Body of pancreas (tissue), 4 donors: ENCODE data around the gene WWOX. TPM values are rescaled to one million over a fixed set of nuclear protein-coding genes. Genes with fewer than 3 reads are reported as not detected.

Source experiments
- ATAC-seq: fragments of 150-250 bp; one replicate; pipeline ENCODE4 v1.9.1; 2016
- DNase-seq, 4 donors: peaks; one replicate each; pipeline ENCODE4 v3.0.0-alpha.2; 2019
- H3K27ac ChIP-seq, 4 donors: fragments of 200-600 bp; sonication (generic); 1 replicate in 3 of 4; 2 replicates in 1 of 4; pipeline versions ENCODE4 v1.5.1 to v1.6.1; 2016 to 2019; ENCODE audit warnings: mild to moderate bottlenecking in 1 of 4, mixed read lengths in 1 of 4, moderate library complexity in 1 of 4
- H3K27me3 ChIP-seq, 2 donors: fragments of 200-600 bp; sonication (generic); one replicate each; pipeline ENCODE4 v1.6.0; 2016; ENCODE audit warnings: mild to moderate bottlenecking in 1 of 2
- H3K36me3 ChIP-seq, 2 donors: fragments of 200-600 bp; sonication (generic); replicated peaks in 1 of 2; 2 replicates each; pipeline ENCODE4 v1.5.1; 2016; ENCODE audit warnings: low read depth in 2 of 2; ENCODE audit not compliant: insufficient read depth in 1 of 2
- H3K4me1 ChIP-seq: fragments of 200-600 bp; sonication (generic); one replicate; pipeline ENCODE4 v1.6.0; 2016
- H3K4me3 ChIP-seq, 2 donors: fragments of 200-600 bp; sonication (generic); 1 replicate in 1 of 2; 2 replicates in 1 of 2; pipeline ENCODE4 v1.5.1; 2016 to 2019
- H3K9me3 ChIP-seq, 3 donors: fragments of 200-600 bp; sonication (generic); 1 replicate in 2 of 3; 2 replicates in 1 of 3; pipeline ENCODE4 v1.5.1; 2016
- POLR2A ChIP-seq, 3 donors: fragments of 450-650 bp; IDR thresholded peaks; one replicate each; pipeline ENCODE4 v1.6.1; 2016; ENCODE audit warnings: antibody characterized with exemption in 3 of 3, mild to moderate bottlenecking in 2 of 3
- WGBS, 2 donors: methylation state at CpG; one replicate each; pipeline ENCODE4 v1.1.5; 2017; 5-methylcytosine and 5-hydroxymethylcytosine counted together
- intact Hi-C: fragments of 100-400 bp; cut with DNase I; formaldehyde crosslinking; loops from one replicate; pipeline ENCODE4 v1.15.1; 2023
- total RNA-seq, 2 donors: library from RNA; depleted of rRNA; stranded (reverse); fragments of >200 nt; gene quantifications; one replicate each; pipeline ENCODE4 v1.1.0, GENCODE V29; 2016
- TF ChIP-seq, protein P1 (sequence below), 7 experiments: fragments of 450-650 bp in 4 of 7; fragments of 200-600 bp in 3 of 7; sonication (generic) in 3 of 7; IDR thresholded peaks; one replicate each; pipeline ENCODE4 v1.5.1; 2016 to 2019; ENCODE audit warnings: antibody characterized with exemption in 7 of 7

Gene WWOX
- total RNA-seq, 2 donors from 2014 or later, result 52.7 to 67.2 TPM

DNA sequence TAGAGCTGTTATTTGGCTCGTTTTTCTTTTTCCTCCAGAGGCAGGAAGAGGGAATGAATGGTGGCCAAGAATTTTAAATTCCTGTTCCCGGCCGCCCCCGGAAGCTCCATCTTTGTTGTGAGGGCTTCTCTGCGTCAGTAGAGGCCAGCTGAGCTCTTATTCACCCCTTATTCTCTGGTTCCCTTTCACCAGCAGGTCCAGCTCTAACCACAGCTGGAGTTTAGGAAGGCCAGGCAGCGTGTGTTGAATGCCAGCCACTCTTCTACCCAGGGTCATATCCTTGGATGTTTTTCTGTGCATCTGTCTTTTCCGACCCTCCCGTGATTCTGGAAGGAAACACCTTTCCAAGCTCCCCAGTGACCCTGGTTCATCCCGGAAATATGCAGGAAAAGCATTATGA lies 570.5 kb downstream of the WWOX start:
- no peaks in the 10 kb centered on the region for H3K9me3 ChIP-seq
- TF ChIP-seq, protein P1, sequence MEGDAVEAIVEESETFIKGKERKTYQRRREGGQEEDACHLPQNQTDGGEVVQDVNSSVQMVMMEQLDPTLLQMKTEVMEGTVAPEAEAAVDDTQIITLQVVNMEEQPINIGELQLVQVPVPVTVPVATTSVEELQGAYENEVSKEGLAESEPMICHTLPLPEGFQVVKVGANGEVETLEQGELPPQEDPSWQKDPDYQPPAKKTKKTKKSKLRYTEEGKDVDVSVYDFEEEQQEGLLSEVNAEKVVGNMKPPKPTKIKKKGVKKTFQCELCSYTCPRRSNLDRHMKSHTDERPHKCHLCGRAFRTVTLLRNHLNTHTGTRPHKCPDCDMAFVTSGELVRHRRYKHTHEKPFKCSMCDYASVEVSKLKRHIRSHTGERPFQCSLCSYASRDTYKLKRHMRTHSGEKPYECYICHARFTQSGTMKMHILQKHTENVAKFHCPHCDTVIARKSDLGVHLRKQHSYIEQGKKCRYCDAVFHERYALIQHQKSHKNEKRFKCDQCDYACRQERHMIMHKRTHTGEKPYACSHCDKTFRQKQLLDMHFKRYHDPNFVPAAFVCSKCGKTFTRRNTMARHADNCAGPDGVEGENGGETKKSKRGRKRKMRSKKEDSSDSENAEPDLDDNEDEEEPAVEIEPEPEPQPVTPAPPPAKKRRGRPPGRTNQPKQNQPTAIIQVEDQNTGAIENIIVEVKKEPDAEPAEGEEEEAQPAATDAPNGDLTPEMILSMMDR (IDR thresholded peaks at IDR 0.05), result no peak
- peak in 2 of 4 donors; percentile 14 to 16 for DNase-seq
- H3K27me3 ChIP-seq, result no peaks in the 10 kb centered on the region
- no peak overlapping the region for H3K4me3 ChIP-seq
- H3K4me1 ChIP-seq, result no peaks in the 10 kb centered on the region
- intact Hi-C loops, result no loop called here
- 76 to 77% methylated on average over 9 of the region's 9 CpGs for WGBS, 2 donors
- no peaks in the 10 kb centered on the region for H3K36me3 ChIP-seq
- H3K27ac ChIP-seq, result peak overlapping the region in 1 of 4 donors; percentile 24
- ATAC-seq, result peak; percentile 35

GRCh38 chr16:78672779-78673556 lies 573.5 kb downstream of the WWOX start:
- no peak for DNase-seq
- no peak overlapping the region for H3K27ac ChIP-seq
- no peaks in the 10 kb centered on the region for H3K9me3 ChIP-seq
- ATAC-seq, result no peak
- no peaks in the 10 kb centered on the region for H3K4me1 ChIP-seq
- no peak overlapping the region for H3K4me3 ChIP-seq
- WGBS, 2 donors, result 91 to 93% methylated on average over 17 of the region's 17 CpGs
- intact Hi-C loops, result no loop called here
- TF ChIP-seq, protein P1 (IDR thresholded peaks at IDR 0.05), result no peak
- TF ChIP-seq POLR2A (IDR thresholded peaks at IDR 0.05), result no peak
- H3K36me3 ChIP-seq, result no peaks in the 10 kb centered on the region
- H3K27me3 ChIP-seq, result no peaks in the 10 kb centered on the region

GRCh38 chr16:78673884-78674283 lies 574.4 kb downstream of the WWOX start:
- TF ChIP-seq, protein P1 (IDR thresholded peaks at IDR 0.05), result no peak
- TF ChIP-seq POLR2A (IDR thresholded peaks at IDR 0.05), result no peak
- no peaks in the 10 kb centered on the region for H3K9me3 ChIP-seq
- no peaks in the 10 kb centered on the region for H3K36me3 ChIP-seq
- H3K4me1 ChIP-seq, result no peaks in the 10 kb centered on the region
- no peak overlapping the region for H3K27ac ChIP-seq
- DNase-seq, result no peak
- no peak overlapping the region for H3K4me3 ChIP-seq
- WGBS, 2 donors, result 86 to 91% methylated on average over 5 of the region's 5 CpGs
- H3K27me3 ChIP-seq, result no peaks in the 10 kb centered on the region
- intact Hi-C loops, result no loop called here
- ATAC-seq, result no peak

DNA sequence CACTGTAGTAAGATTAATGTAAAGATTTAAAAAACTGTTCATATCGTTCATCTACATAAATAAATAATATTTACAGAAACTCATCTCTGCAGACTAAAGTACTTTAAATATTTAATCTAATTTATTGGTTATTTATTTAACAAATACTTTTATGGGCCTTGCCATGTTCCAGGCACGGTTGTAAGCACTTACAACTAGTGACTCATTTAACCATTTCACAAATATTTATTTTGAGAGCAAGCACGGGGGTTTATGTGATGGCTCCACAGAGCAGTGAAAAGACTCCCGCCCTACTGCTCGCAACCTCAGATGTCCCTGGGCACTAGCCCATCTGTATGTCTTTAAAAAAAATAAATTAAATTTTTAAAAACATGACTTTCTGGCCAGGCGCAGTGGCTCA lies 575.9 kb downstream of the WWOX start:
- Histone ChIP-seq H3K4me1 (no peaks in the 10 kb centered on the region), H3K27me3 (no peaks in the 10 kb centered on the region), H3K36me3 (no peaks in the 10 kb centered on the region), H3K27ac (no peak overlapping the region), H3K4me3 (no peak overlapping the region), H3K9me3 (no peaks in the 10 kb centered on the region)
- ATAC-seq, result no peak
- WGBS, 2 donors, result 76 to 78% methylated on average over 6 of the region's 6 CpGs
- no peak for TF ChIP-seq POLR2A (IDR thresholded peaks at IDR 0.05)
- TF ChIP-seq, protein P1 (IDR thresholded peaks at IDR 0.05), result no peak
- DNase-seq, result no peak
- intact Hi-C loops, result no loop called here
